Esophagus squamous epithelium (tissue), 4 donors: ENCODE results near the gene OLFML1.

ENCODE experiments used
- POLR2A ChIP-seq, 4 donors: fragments of 450-650 bp; IDR thresholded peaks; one replicate each; pipeline ENCODE4 v1.6.1; 2017; ENCODE audit warnings: antibody characterized with exemption in 4 of 4, mild to moderate bottlenecking in 4 of 4, moderate library complexity in 3 of 4
- TF ChIP-seq, protein P1 (sequence below), 6 experiments: fragments of 450-650 bp in 4 of 6; fragments of 200-600 bp in 2 of 6; sonication (generic) in 2 of 6; IDR thresholded peaks; one replicate each; pipeline ENCODE4 v1.5.1; 2016 to 2019; ENCODE audit warnings: antibody characterized with exemption in 6 of 6, mild to moderate bottlenecking in 4 of 6, moderate library complexity in 4 of 6

DNA sequence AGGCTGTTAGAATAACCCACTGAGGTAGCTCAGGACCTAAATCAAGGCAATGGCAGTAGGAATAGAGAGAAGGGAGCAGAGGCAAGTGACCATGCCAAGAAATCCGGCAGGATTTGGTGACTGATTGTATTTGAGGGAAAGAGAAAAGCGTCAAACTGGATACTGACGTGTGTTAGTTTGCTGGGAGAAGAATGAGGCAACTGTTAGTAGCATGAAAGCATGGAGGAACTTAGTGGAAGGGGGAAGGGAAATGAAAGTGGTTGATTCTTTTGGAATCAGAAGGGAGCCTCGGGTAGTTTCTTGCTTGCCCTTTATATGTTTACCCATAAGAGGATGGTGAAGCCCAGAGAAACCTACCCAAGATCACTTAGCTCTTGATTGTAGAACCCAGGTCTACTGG lies 36.8 kb downstream of the OLFML1 start:
- TF ChIP-seq, protein P1, sequence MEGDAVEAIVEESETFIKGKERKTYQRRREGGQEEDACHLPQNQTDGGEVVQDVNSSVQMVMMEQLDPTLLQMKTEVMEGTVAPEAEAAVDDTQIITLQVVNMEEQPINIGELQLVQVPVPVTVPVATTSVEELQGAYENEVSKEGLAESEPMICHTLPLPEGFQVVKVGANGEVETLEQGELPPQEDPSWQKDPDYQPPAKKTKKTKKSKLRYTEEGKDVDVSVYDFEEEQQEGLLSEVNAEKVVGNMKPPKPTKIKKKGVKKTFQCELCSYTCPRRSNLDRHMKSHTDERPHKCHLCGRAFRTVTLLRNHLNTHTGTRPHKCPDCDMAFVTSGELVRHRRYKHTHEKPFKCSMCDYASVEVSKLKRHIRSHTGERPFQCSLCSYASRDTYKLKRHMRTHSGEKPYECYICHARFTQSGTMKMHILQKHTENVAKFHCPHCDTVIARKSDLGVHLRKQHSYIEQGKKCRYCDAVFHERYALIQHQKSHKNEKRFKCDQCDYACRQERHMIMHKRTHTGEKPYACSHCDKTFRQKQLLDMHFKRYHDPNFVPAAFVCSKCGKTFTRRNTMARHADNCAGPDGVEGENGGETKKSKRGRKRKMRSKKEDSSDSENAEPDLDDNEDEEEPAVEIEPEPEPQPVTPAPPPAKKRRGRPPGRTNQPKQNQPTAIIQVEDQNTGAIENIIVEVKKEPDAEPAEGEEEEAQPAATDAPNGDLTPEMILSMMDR (IDR thresholded peaks at IDR 0.05): no peak
- TF ChIP-seq POLR2A (IDR thresholded peaks at IDR 0.05): no peak
